HepG2 (cell line): ENCODE measurements around the gene SP1. TPM values are rescaled to one million over a fixed set of nuclear protein-coding genes. Genes with fewer than 3 reads are reported as not detected.
A peak's percentile ranks its signal among the peaks of the same experiment; 100 is the strongest.

Experiments
- CHD2 ChIP-seq: IDR thresholded peaks from 2 replicates; pipeline ENCODE4 v1.6.1; 2011; ENCODE audit warnings: low read depth, low read length, improper control_type of control experiment
- DZIP1 ChIP-seq: sonication (generic); formaldehyde crosslinking; IDR thresholded peaks from 2 replicates; pipeline ENCODE4 v1.5.0; 2020; ENCODE audit warnings: mild to moderate bottlenecking, missing genetic modification reagents
- IKZF1 ChIP-seq: fragments of 450-650 bp; IDR thresholded peaks from 2 replicates; pipeline ENCODE4 v1.7.1; 2016
- JUNB ChIP-seq: sonication (generic); formaldehyde crosslinking; IDR thresholded peaks from 2 replicates; pipeline ENCODE4 v1.8.0; 2022; ENCODE audit warnings: missing genetic modification reagents, mild to moderate bottlenecking, borderline replicate concordance
- KLF6 ChIP-seq: IDR thresholded peaks from 2 replicates; pipeline ENCODE4 v1.8.0; 2016; ENCODE audit warnings: missing biosample characterization, missing genetic modification reagents
- MAFF ChIP-seq: IDR thresholded peaks from 2 replicates; pipeline ENCODE4 v1.6.1; 2011; ENCODE audit warnings: low read depth, low read length, improper control_type of control experiment
- MAFG ChIP-seq: sonication (generic); formaldehyde crosslinking; IDR thresholded peaks from 2 replicates; pipeline ENCODE4 v1.5.1; 2020; ENCODE audit warnings: mild to moderate bottlenecking, missing genetic modification reagents
- SIX4 ChIP-seq: sonication (generic); formaldehyde crosslinking; IDR thresholded peaks from 2 replicates; pipeline ENCODE4 v1.4.0; 2020; ENCODE audit warnings: missing genetic modification reagents
- SP5 ChIP-seq: IDR thresholded peaks from 2 replicates; pipeline ENCODE4 v1.6.1; 2016; ENCODE audit warnings: low read depth, borderline replicate concordance
- SRF ChIP-seq: IDR thresholded peaks from 2 replicates; pipeline ENCODE4 v1.6.1; 2011; ENCODE audit warnings: mild to moderate bottlenecking, low read depth, low read length, moderate library complexity
- STAT5B ChIP-seq: sonication (generic); formaldehyde crosslinking; IDR thresholded peaks from 2 replicates; pipeline ENCODE4 v1.4.0; 2020; ENCODE audit warnings: missing genetic modification reagents
- TARDBP ChIP-seq: sonication (generic); formaldehyde crosslinking; IDR thresholded peaks from 2 replicates; pipeline ENCODE4 v1.8.0; 2022; ENCODE audit warnings: mild to moderate bottlenecking, missing genetic modification reagents
- TFE3 ChIP-seq: IDR thresholded peaks from 2 replicates; pipeline ENCODE4 v1.6.1; 2016
- THRA ChIP-seq: sonication (generic); formaldehyde crosslinking; IDR thresholded peaks from 2 replicates; pipeline ENCODE4 v1.4.0; 2020; ENCODE audit warnings: missing genetic modification reagents, borderline replicate concordance
- ZBTB34 ChIP-seq: sonication (generic); formaldehyde crosslinking; IDR thresholded peaks from 2 replicates; pipeline ENCODE4 v1.8.0; 2022; ENCODE audit warnings: mild to moderate bottlenecking, missing genetic modification reagents
- ZBTB37 ChIP-seq: sonication (generic); formaldehyde crosslinking; IDR thresholded peaks from 2 replicates; pipeline ENCODE4 v1.4.0; 2020; ENCODE audit warnings: mild to moderate bottlenecking, missing genetic modification reagents
- ZNF274 ChIP-seq: sonication (generic); formaldehyde crosslinking; IDR thresholded peaks from 2 replicates; pipeline ENCODE4 v1.5.1; 2020; ENCODE audit warnings: mild to moderate bottlenecking, missing genetic modification reagents
- ZNF580 ChIP-seq: IDR thresholded peaks from 2 replicates; pipeline ENCODE4 v1.6.1; 2016; ENCODE audit warnings: low read depth, borderline replicate concordance
- ZNF784 ChIP-seq: sonication (generic); formaldehyde crosslinking; IDR thresholded peaks from 2 replicates; pipeline ENCODE4 v1.5.1; 2020; ENCODE audit warnings: missing genetic modification reagents, mild to moderate bottlenecking, borderline replicate concordance
- ZSCAN22 ChIP-seq: sonication (generic); formaldehyde crosslinking; IDR thresholded peaks from 2 replicates; pipeline ENCODE4 v1.4.0; 2020; ENCODE audit warnings: mild to moderate bottlenecking, missing genetic modification reagents
- polyA plus RNA-seq, 8 experiments: library from polyadenylated mRNA; depleted of rRNA in 3 of 8; stranded (reverse) in 7 of 8; unstranded in 1 of 8; fragments of >200 nt; fragmentation: Illumina TruSeq in 4 of 8; extraction: Trizol in 4 of 8; gene quantifications; 2 replicates each; pipeline versions ENCODE4 v1.2.1 to v1.2.3, GENCODE V29; 2011 to 2016; ENCODE audit warnings: low read depth in 4 of 8, missing spikeins in 1 of 8, mixed read lengths in 1 of 8; ENCODE audit not compliant: insufficient read depth in 1 of 8
- total RNA-seq, 5 experiments: library from RNA; depleted of rRNA; stranded (reverse); fragments of >200 nt; fragmentation: Illumina TruSeq; extraction: Trizol; gene quantifications; 2 replicates each; pipeline ENCODE4 v1.2.3, GENCODE V29; 2016; ENCODE audit warnings: low read depth in 1 of 5

The SP1 gene
- total and polyA plus RNA-seq, 2 of the 13 experiments (the other 11 are each of a cell fraction or from before 2014, with no cell fraction given), result 26.5 to 27.5 TPM

GRCh38 chr12:53441040-53441833, 61.3 kb downstream of the SP1 start, which contains the start of gene PRR13 (continued):
- TF ChIP-seq MAFF (no peak), IKZF1 (no peak), ZNF784 (no peak), ZNF274 (CRISPR knock-in tag) (no peak), ZSCAN22 (CRISPR knock-in tag) (no peak), SRF (0 out of 2 replicates have a peak, but pooled peaks have one; percentile 29), SIX4 (CRISPR knock-in tag) (no peak), MAFG (CRISPR knock-in tag) (no peak), ZNF580 (CRISPR knock-in tag) (peak; percentile 17; the same call in 1 of the 2 replicates), THRA (CRISPR knock-in tag) (no peak), CHD2 (no peak), ZBTB37 (no peak), KLF6 (CRISPR knock-in tag) (no peak), ZBTB34 (no peak), JUNB (no peak), STAT5B (CRISPR knock-in tag) (no peak), TARDBP (CRISPR knock-in tag) (no peak), TFE3 (CRISPR knock-in tag) (no peak; the same call in 1 of the 2 replicates), DZIP1 (CRISPR knock-in tag) (no peak), SP5 (0 out of 2 replicates have a peak, but pooled peaks have one; percentile 22)
